Activated CD8-positive, alpha-beta memory T cell treated with anti-CD3 and anti-CD28 coated beads, Interleukin-2, amount 50 U/mL, for 24 hours (primary cell): ENCODE measurements around the gene GJC2.

Experiments
- DNase-seq: peaks from one replicate; pipeline ENCODE4 v3.0.0-alpha.2; 2020; ENCODE audit errors: extremely low read depth

Gene GJC2

DNA sequence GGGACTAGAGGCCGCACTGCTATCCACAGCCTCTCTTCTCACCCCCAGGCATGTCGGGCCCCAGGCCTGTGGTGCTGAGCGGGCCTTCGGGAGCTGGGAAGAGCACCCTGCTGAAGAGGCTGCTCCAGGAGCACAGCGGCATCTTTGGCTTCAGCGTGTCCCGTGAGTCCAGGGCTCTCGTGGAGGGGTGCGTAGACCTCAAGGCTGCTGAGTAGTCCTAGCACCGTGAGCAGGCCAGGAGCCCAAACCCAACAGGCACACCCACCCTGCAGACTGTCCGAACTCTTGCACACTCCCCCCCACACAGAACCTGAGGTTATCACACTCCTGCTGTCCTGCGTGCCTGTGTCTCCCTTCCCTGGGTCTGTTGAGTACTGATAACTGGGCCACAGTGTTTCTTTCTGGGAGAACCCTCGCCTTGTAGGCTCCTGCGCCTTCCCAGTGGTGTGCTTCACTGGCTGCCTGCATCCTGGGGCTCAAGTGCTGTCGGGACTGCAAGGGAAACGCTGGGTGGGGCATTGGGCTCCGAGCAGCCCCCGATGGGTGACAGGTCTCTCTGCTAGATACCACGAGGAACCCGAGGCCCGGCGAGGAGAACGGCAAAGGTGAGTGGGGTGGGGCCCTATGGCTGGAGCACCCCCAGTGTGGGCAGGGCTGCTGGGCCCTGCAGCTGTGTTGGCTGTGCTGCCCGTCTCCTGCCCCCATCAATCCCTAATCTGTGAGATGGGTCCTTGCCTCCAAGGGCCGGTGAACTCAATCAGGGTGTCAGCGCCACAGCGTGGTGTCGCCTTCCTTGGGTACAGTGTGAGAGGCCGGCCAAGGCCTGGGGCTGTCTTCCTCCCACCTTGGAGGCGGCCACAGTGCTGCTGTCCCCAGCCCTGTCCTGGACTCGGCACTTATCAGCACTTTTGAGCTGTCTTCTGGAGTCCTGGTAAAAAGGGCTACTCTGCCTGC, 4.0 kb upstream of the GJC2 start:
- no peak for DNase-seq

DNA sequence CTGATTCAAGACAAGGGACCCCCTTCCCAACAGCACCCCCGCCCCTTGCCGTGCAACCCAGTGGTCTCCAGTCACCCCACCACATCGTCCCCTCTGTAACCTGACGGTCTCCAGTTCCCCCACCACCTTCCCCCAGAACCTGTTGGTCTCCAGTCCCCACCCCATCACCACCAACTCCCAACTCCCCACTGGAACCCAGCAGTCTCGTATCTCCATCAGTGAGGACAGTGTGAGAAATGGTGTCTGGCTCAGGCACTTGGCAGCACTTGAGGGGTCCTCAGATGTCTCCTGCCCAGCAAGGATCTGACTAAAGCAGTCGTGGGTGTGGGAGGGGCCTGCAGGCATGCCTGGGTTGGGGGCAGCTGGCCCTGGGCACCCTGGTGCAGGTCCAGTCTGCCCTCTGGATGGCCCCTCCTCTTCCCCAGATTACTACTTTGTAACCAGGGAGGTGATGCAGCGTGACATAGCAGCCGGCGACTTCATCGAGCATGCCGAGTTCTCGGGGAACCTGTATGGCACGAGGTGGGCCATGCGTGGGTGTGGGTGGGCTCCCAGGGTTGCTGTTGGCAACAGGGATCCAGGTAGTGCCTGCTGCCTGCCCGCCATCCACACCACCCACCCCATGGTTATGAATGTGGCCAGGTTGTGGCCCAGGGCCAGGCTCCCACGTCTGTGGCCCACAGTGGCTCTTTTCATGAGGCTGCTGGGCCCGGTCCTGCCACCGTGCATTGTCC, 3.1 kb upstream of the GJC2 start:
- no peak for DNase-seq

- DNase-seq: no peak
These were observed 2.5 kb upstream of the GJC2 start for GRCh38 chr1:228147151-228147693.

- no peak for DNase-seq
These were observed 2.0 kb upstream of the GJC2 start for GRCh38 chr1:228147768-228148167.

DNA sequence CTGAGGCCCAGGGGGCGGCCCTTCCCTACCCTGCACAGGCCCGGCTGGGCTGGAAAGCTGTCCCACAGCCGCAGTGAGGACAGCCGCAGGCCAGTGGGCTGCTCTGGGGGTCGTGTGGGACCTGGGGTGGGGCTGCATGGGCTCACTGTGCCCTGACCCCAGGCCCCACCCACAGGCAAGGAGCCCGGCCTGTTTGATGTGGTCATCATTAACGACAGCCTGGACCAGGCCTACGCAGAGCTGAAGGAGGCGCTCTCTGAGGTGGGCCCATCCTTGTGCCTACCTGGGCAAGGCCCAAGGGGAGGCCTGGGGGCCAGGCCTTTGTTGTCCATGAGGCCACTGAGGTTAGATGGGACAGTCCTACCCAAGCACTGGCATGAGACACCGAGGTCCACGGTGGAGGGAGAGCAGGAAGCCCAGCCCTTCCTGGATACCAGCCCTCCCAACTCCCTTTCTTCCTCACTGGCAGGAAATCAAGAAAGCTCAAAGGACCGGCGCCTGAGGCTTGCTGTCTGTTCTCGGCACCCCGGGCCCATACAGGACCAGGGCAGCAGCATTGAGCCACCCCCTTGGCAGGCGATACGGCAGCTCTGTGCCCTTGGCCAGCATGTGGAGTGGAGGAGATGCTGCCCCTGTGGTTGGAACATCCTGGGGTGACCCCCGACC, 1.4 kb upstream of the GJC2 start:
- no peak for DNase-seq

- DNase-seq: no peak
These were observed 760 bp upstream of the GJC2 start for GRCh38 chr1:228148935-228149405.

- no peak for DNase-seq
These were observed 360 bp downstream of the GJC2 start for GRCh38 chr1:228150120-228150460.

DNA sequence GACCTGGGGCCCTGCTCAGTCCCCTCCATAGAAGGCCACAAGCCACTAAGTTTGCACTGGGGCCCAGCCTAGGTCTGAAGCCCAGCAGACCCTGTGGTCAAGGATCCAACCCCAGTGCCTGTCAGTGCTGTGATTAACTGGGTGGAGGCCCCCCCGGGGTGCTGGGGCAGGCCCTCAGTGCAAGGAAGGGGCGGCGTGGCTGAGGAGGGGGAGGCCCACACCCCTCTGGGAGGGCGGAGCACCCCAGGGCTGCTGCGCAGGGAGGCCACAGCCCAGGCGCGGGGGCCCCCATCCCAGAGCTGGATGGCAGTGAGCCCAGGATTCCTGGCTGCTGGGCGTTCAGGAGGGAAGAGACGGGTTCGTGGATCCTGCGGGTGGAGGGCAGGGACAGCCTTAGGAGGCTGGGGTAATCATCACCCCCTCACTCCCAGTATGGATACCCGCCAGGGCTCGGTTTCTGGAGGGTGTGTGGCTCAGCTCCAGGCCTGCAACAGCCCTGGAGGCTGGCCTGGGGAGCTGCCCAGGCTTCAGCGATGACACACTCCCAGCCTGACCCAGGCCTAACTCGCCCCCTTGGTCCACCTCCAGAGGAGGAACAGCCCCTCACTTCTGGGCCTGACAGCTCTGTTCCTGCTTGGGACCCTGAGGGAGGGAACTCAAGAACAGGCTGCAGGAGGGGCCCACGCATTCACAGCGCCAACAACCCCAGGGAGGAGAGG, 890 bp downstream of the GJC2 start:
- no peak for DNase-seq

- no peak for DNase-seq
These were observed 1.6 kb downstream of the GJC2 start for GRCh38 chr1:228151180-228151925.

DNA sequence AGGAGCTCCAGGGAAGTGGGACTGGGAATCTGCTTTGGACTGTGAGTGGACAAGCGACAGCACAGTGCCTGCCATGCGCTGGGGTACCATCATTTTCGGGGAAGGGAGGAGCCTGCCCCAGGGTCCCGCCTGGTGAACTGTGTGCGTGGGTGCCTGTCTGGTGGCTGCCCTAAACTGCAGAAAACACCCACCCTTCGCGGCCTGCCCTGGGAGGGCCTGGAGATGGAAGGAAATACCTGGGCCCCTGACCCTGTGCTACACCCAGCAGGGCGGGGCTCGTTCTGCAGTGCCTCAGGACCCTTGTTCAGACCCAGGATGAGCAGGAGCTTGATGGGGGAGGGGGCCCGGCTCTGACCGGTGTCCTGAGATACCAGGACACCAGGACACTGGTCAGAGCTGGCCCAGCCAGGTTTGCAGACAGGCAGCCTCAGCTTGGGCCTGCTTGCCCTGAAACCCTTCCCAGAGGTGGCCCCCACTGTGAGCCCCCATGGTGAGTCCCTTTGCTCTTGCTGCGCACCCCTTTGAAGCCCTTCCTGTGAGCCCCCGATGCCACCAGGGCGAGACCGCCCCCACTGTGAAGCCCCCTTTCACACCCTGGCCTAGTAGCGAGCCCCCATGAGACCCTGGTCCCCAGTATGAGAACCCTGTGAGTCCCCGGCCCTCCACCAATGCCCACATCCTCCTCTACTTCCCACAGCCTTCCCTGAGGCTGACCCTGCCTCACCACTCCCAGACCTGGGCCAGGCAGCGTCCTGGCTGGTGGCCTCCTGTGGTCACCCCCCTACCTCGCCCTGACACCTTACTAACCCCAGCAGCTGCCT, 2.6 kb downstream of the GJC2 start:
- DNase-seq: no peak

- DNase-seq: no peak
These were observed 3.2 kb downstream of the GJC2 start for GRCh38 chr1:228152918-228153258.

GRCh38 chr1:228154021-228154669, 4.4 kb downstream of the GJC2 start:
- no peak for DNase-seq

- DNase-seq: no peak
These were observed 5.2 kb downstream of the GJC2 start for GRCh38 chr1:228154670-228155571.

- DNase-seq: no peak
These were observed 6.1 kb downstream of the GJC2 start for GRCh38 chr1:228155596-228156514.

DNA sequence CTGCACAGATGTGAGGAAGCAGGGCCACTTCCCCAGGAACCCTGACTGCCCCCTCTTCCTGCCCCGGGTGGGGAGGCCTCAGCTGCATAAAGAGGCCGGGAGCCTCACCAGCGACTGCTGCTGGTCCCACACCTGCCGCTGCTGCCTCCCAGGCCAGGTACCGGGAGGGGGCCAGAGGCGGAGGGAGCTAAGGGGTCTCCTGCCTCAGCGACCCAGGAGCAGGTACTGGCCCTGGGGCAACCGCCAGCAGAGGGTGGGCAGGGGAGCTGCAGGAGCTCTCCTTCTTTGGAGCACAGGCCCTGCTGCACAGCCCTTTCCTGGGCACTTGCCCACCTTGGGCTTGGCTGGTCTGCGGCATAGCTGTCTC, 6.8 kb downstream of the GJC2 start:
- DNase-seq: no peak

DNA sequence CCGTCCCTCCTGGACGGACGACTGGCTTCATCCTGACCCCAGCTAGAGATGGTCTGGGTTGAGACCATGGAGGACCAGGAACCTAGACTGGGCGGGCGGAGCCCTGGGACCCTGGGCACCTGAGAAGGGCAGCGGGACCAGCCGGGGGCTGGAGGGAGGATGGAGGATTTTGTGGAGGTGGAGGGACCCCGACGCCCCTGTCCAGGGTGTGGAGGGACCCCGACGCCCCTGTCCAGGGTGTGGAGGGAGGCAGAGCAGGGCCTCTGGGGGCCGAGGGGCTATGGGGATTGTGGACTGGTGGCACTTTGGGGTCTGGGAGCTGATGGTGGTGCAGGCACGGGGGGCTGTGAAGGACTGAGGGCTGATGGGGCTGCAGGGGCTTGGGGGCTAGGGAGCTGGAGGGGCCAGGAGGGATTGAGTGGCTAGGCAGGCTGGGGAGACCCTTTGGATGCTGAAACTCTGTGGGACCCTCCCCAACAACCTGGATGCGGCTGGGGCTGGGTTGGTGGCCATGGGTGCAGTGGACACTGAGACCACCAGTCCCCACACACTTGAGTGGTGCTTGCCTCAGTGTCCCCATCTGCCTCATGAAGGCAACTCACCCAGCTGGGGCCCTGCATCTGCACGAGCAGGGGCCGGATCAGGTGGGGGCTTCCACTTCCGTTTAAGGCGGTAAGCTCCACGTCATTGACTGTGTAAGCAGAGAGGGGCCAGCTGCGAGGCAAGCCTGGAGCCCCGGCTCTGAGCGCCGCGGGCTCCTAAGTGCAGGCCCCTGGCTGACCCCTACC, 7.4 kb downstream of the GJC2 start:
- DNase-seq: no peak

DNA sequence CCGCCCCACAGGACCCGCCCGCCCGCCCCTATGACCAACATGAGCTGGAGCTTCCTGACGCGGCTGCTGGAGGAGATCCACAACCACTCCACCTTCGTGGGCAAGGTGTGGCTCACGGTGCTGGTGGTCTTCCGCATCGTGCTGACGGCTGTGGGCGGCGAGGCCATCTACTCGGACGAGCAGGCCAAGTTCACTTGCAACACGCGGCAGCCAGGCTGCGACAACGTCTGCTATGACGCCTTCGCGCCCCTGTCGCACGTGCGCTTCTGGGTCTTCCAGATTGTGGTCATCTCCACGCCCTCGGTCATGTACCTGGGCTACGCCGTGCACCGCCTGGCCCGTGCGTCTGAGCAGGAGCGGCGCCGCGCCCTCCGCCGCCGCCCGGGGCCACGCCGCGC, 8.0 kb downstream of the GJC2 start:
- DNase-seq: no peak
